Right hindlimb (tissue), 1 donor: Measurements from ENCODE around the gene NUP210.

ENCODE experiments used
- DNase-seq: peaks from one replicate; pipeline ENCODE4 v3.0.0-alpha.2; 2018

Gene NUP210

GRCh38 chr3:13318626-13319470, 101.3 kb downstream of the NUP210 start:
- no peak for DNase-seq

GRCh38 chr3:13317596-13318320, 102.4 kb downstream of the NUP210 start:
- no peak for DNase-seq

DNA sequence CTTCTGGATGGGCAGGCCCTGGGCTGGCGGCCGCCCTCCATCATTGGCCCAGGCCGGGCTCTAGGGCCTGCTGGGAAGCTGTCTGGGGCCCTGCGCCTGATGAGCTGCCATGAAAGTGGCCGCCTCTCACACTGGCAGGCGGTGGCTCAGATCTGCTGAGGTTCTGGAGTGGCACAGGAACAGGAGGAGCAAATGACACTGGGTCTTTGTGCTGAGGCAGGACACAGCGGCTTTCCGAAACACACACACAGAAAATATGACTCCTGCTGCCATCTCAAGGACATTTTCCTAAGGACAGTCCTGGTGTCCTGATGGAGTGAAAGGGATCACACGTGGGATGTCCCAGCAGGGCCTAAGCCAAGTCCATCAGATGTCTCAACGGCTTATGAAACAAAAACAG, 103.5 kb downstream of the NUP210 start:
- no peak for DNase-seq

DNA sequence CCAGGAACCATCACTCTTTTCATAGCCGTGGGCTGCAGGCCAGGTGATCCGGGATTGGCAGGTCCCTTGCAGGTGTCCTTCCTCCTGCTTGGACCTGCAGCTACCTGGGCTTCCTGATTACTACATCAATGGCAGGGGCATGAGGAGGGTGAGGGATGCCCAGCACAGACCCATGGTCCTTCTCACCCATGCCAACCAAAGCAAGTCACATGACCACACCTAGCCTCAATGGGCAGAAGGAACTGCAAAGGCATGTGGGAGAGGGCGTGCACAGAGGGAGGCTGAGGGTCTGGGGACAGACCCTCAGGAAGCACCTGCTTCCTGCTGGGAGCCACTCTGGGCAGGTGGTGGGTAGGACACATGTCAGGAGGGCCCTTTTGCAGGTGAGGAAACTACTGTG, 105.2 kb downstream of the NUP210 start:
- DNase-seq, result no peak

DNA sequence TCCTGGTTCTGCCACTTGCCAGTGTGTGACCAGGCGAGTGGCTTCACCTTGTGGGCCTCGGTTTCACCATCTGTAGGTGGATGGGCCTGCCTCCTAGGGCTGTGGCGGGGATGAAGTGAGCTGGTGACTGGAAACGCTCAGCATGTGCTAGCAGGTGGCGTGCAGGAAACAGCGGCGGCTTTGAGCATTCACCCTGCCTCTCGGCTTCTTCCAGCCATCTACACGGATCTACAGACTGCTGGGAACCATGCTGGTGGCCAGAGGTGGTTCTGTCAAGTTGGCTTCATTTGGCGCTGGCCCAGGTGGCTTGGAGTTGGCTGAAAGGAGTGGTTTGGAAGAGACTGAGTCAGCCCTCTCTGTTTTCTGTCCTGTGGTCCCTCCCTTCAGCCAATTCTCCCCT, 106.3 kb downstream of the NUP210 start:
- no peak for DNase-seq

GRCh38 chr3:13309004-13309403, 111.1 kb downstream of the NUP210 start:
- no peak for DNase-seq

GRCh38 chr3:13308380-13308801, 111.7 kb downstream of the NUP210 start:
- no peak for DNase-seq

DNA sequence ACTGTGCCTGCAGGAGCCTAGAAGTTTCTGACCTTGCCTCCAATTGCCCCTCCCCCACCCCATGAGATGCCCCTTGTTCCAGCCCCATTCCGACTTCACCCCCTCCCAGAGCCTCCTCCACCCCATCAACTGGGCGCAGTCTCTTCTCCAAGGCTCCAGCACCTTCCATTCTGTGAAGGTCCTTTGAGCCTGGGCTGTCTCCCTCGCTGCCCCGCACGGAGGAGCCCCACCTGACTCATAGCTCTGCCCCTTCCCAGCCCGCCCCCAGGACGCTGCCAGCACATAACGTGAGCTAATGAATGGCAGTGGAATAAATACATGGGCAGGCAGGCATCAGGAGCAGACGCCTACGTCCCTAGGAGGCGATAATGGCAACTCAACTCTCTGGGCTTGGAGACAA, 113.1 kb downstream of the NUP210 start:
- DNase-seq, result no peak

DNA sequence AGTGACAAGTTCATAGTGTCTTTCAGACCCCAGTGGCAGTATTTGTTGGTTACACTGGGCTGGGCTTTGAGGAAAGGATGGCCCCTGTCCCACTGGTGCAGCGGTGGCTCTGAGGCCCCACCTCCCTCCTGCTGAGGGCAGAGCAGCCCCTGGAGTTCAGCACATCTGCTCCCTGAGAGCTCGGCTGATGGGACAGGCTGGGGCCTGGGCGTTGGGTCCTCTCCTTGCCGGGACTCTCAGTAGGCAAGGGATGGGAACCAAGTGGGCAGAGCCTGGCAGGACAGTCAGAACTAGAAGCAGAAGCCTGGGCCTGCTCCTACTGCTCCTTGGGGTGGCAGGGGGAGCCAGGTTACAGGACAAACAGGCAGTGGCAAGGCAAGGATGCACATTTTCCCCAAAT, 114.5 kb downstream of the NUP210 start:
- DNase-seq, result no peak

GRCh38 chr3:13303410-13303809, 116.7 kb downstream of the NUP210 start:
- no peak for DNase-seq

DNA sequence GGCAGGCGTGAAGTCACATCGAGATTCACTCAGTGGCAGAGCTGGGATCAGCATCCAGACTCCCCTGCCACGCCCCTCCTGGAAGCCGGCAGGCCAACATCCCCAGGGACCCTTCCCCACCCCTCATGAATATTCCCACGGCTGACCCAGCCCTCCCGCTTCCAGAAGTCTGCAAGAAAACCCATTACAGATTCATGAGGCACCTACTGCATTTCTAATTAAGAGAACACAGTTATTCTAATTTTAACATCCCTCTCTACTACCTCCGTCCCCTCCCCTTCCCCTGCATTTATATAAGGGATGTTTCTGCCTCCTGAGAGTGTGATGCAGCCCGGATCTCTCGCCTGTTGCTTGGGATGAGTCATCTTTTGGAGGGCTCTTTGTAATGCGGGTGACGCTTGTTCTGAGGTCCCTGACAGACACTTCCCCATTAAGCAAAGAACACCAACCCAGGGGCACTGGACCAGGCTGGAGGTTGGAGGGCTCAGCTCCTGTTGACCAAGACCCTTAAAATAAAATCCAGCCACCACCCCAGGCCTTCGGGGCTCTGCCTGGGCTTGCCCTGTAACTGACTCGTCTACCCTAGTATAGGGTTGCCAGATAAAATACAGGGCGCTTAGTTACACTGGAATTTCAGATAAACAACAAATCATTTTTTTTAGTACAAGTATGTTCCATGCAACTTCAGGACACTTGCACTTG, 118.7 kb downstream of the NUP210 start:
- DNase-seq, result no peak

DNA sequence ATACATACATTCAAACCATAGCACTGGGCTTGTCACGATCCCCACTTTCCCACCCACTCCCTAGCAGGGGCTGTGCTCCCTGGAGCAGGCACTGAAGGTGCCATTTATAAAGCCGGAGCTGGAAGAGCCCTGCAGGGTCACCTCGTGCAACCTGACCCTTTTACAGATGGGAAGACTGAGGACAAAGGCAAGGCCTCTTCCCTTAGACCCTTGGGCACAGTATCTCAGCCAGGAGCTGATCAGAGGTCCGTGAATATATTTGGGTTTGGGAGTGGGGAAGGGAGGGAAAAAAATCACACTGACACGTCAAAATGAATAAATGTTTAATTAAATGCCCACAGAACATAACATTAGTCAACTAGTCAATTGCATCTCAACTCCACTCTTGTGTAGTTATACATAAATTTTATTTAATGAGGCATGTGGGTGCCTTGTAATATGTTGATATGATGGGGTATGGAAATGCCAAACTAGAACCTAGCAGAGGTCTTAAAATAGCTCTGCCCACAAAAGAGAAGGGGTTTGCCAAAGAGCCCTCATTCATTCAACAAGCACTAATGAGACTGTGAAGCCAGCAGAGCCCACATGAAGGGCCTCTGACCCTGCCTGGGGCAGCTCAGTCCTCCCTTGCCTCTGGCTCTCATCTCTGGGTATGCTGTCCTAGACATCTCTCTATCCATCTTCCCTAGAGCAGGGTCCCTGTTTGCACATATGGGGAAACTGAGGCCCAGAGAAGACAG, 119.4 kb downstream of the NUP210 start:
- DNase-seq, result no peak

- DNase-seq, result no peak
Observed at GRCh38 chr3:13299531-13300155, 120.5 kb downstream of the NUP210 start.

- DNase-seq, result no peak
Observed at GRCh38 chr3:13296662-13297061, 123.5 kb downstream of the NUP210 start.

DNA sequence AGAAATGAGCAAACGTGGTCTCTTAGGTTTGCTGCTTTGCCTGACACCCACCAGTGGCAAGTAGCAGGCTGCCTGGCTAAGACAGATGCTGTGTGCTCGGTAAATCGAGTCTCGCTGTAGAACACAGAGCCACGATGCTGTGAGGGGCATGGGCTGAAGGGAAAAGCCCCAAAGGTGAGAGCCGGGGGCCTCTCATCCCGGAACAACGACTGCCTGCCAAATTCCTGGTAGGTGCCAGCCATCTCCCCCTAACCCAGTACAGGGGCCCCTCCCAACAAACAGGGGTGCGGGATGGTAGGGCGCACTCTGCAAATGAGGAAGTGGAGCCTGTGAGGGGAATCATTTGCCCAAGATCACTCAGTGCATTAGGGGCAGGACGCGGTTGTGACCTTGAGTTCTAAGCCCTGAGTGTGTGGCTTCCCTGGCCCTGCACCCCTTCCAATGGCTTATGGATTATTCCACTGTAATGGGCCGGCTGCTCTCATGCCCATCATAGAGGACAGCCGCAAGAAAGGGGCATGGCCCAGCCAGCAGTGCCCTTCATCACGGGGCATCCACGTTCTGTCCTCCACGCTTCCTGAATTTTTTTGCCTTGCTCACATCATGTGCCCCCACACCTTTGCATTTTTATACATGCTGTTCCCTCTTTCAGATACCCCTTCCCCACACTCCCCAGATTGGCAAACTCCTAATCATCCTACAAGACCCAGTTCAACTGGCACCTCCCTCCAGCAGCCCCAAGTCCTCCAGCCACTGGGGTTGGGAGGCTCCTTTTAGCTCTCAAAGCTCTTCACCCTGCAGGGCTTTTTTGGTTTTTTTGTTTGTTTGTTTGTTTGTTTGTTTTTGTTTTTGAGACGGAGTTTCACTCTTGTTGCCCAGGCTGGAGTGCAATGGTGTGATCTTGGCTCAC, 125.4 kb downstream of the NUP210 start:
- DNase-seq, result no peak

GRCh38 chr3:13292375-13292774, 127.7 kb downstream of the NUP210 start:
- DNase-seq, result no peak

- no peak for DNase-seq
Observed at GRCh38 chr3:13290941-13291340, 129.2 kb downstream of the NUP210 start.

- DNase-seq, result no peak
Observed at GRCh38 chr3:13289771-13290285, 130.3 kb downstream of the NUP210 start.

GRCh38 chr3:13288732-13289718, 131.1 kb downstream of the NUP210 start:
- no peak for DNase-seq

DNA sequence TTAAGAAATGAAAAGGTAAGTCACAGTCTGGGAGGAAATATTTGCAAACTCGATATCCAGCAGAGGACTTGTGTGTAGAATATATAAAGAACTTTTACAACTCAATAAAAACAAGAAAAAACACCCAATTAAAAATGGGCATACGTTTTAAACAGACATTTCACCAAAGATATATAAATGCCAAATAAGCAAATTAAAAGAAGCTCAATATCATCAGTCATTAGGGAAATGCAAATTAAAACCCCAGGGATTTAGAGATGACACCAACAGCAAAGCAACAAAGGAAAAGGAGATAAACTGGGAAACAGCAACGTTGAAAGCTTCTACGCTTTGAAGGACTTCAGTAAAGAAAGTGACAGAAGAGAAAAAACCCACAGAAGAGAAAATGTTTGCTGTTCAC, 132.3 kb downstream of the NUP210 start:
- DNase-seq, result no peak
